H9 (cell line): Measurements from ENCODE around the gene SGTB. TPM values are rescaled to one million over a fixed set of nuclear protein-coding genes. Genes with fewer than 3 reads are reported as not detected.
A peak's percentile ranks its signal among the peaks of the same experiment; 100 is the strongest.

ENCODE experiments used
- DNase-seq: peaks from one replicate; pipeline ENCODE4 v3.0.0-alpha.2; 2017
- H2AFZ ChIP-seq: one replicate; pipeline ENCODE4 v1.6.1; 2013; ENCODE audit warnings: mild to moderate bottlenecking, low read length, control low read depth, moderate library complexity
- H2AK5ac ChIP-seq: 2 replicates; pipeline ENCODE4 v1.6.1; 2013; ENCODE audit warnings: low read length, control low read depth, mixed read lengths; ENCODE audit not compliant: insufficient read length
- H2BK120ac ChIP-seq: one replicate; pipeline ENCODE4 v1.6.1; 2013; ENCODE audit warnings: low read depth, mild to moderate bottlenecking, low read length, control low read depth, inconsistent platforms; ENCODE audit not compliant: poor library complexity, severe bottlenecking
- H2BK12ac ChIP-seq: 2 replicates; pipeline ENCODE4 v1.6.1; 2013; ENCODE audit warnings: low read length, control low read depth, mixed read lengths, low read depth; ENCODE audit not compliant: insufficient read length
- H2BK15ac ChIP-seq: 2 replicates; pipeline ENCODE4 v1.6.1; 2013; ENCODE audit warnings: low read depth, low read length, control low read depth
- H2BK20ac ChIP-seq: one replicate; pipeline ENCODE4 v1.6.1; 2013; ENCODE audit warnings: low read depth, mild to moderate bottlenecking, low read length, control low read depth, inconsistent platforms; ENCODE audit not compliant: poor library complexity, severe bottlenecking
- H2BK5ac ChIP-seq: 2 replicates; pipeline ENCODE4 v1.6.1; 2013; ENCODE audit warnings: low read length, control low read depth, mixed read lengths; ENCODE audit not compliant: insufficient read length
- H3K14ac ChIP-seq: 2 replicates; pipeline ENCODE4 v1.6.1; 2013; ENCODE audit warnings: low read length, control low read depth; ENCODE audit not compliant: insufficient read depth
- H3K18ac ChIP-seq: 2 replicates; pipeline ENCODE4 v1.6.1; 2013; ENCODE audit warnings: low read depth, mild to moderate bottlenecking, mixed read lengths, low read length, control low read depth; ENCODE audit not compliant: insufficient read length
- H3K23ac ChIP-seq: 2 replicates; pipeline ENCODE4 v1.6.1; 2013; ENCODE audit warnings: low read length, control low read depth, mixed read lengths, low read depth; ENCODE audit not compliant: insufficient read length
- H3K23me2 ChIP-seq: 2 replicates; pipeline ENCODE4 v1.6.1; 2013; ENCODE audit warnings: low read depth, mild to moderate bottlenecking, mixed read lengths, low read length, control low read depth; ENCODE audit not compliant: insufficient read length, poor library complexity, severe bottlenecking
- H3K27ac ChIP-seq: 2 replicates; pipeline ENCODE4 v1.5.1; 2013; ENCODE audit warnings: low read length, control low read depth, mixed read lengths, low read depth; ENCODE audit not compliant: insufficient read length
- H3K27me3 ChIP-seq: 2 replicates; pipeline ENCODE4 v1.6.1; 2013; ENCODE audit warnings: low read length, control low read depth, inconsistent platforms; ENCODE audit not compliant: insufficient read depth
- H3K4ac ChIP-seq: 2 replicates; pipeline ENCODE4 v1.6.1; 2013; ENCODE audit warnings: low read depth, mild to moderate bottlenecking, control low read depth, inconsistent platforms, low read length, moderate library complexity
- H3K4me1 ChIP-seq: 2 replicates; pipeline ENCODE4 v1.6.1; 2013; ENCODE audit warnings: low read length, control low read depth, inconsistent platforms; ENCODE audit not compliant: insufficient read depth
- H3K4me2 ChIP-seq: 2 replicates; pipeline ENCODE4 v1.6.1; 2013; ENCODE audit warnings: low read length, control low read depth, mixed read lengths; ENCODE audit not compliant: insufficient read length, insufficient read depth
- H3K56ac ChIP-seq: 2 replicates; pipeline ENCODE4 v1.6.1; 2013; ENCODE audit warnings: low read depth, mild to moderate bottlenecking, mixed read lengths, low read length, control low read depth; ENCODE audit not compliant: insufficient read length
- H3K79me1 ChIP-seq: 2 replicates; pipeline ENCODE4 v1.6.1; 2013; ENCODE audit warnings: low read depth, mild to moderate bottlenecking, moderate library complexity, low read length, control low read depth, inconsistent platforms; ENCODE audit not compliant: insufficient read depth, poor library complexity, severe bottlenecking
- H3K79me2 ChIP-seq: 2 replicates; pipeline ENCODE4 v1.6.1; 2013; ENCODE audit warnings: low read length, control low read depth, inconsistent platforms; ENCODE audit not compliant: insufficient read depth
- H3K9ac ChIP-seq: 2 replicates; pipeline ENCODE4 v1.6.1; 2013; ENCODE audit warnings: low read length, control low read depth, mixed read lengths; ENCODE audit not compliant: insufficient read length; ENCODE audit errors: extremely low read depth
- H3K9me3 ChIP-seq: one replicate; pipeline ENCODE4 v1.6.1; 2013; ENCODE audit warnings: low read depth, low read length, inconsistent platforms; ENCODE audit not compliant: control insufficient read depth
- H3T11ph ChIP-seq: one replicate; pipeline ENCODE4 v1.6.1; 2013; ENCODE audit warnings: mild to moderate bottlenecking, low read length, control low read depth, inconsistent platforms
- H4K20me1 ChIP-seq: one replicate; pipeline ENCODE4 v1.6.1; 2013; ENCODE audit not compliant: control insufficient read depth, insufficient read length, insufficient read depth
- H4K5ac ChIP-seq: 2 replicates; pipeline ENCODE4 v1.6.1; 2013; ENCODE audit warnings: low read depth, mild to moderate bottlenecking, mixed read lengths, low read length, control low read depth; ENCODE audit not compliant: insufficient read length
- H4K8ac ChIP-seq: replicated peaks from 2 replicates; pipeline ENCODE4 v1.6.1; 2013; ENCODE audit warnings: low read length, control low read depth, mixed read lengths, low read depth; ENCODE audit not compliant: insufficient read length
- H4K91ac ChIP-seq: 2 replicates; pipeline ENCODE4 v1.6.1; 2013; ENCODE audit warnings: low read depth, mild to moderate bottlenecking, moderate library complexity, mixed read lengths, low read length, control low read depth; ENCODE audit not compliant: insufficient read length
- H3K27ac Mint-ChIP-seq, 3 experiments: 2 replicates in 2 of 3; 3 replicates in 1 of 3; pipeline ENCODE4 v1.8.0; 2020 to 2021; ENCODE audit warnings: mixed read lengths in 3 of 3, mild to moderate bottlenecking in 1 of 3, moderate library complexity in 1 of 3
- H3K27me3 Mint-ChIP-seq: 2 replicates; pipeline ENCODE4 v1.8.0; 2021; ENCODE audit warnings: low read depth, mild to moderate bottlenecking, moderate library complexity, mixed read lengths
- H3K36me3 Mint-ChIP-seq, 3 experiments: 2 replicates in 2 of 3; 3 replicates in 1 of 3; pipeline ENCODE4 v1.8.0; 2020 to 2021; ENCODE audit warnings: low read depth in 3 of 3, mixed read lengths in 3 of 3; ENCODE audit not compliant: insufficient read depth in 1 of 3
- H3K4me1 Mint-ChIP-seq, 2 experiments: 2 replicates each; pipeline ENCODE4 v1.8.0; 2020; ENCODE audit warnings: mixed read lengths in 2 of 2
- H3K4me3 Mint-ChIP-seq, 2 experiments: 2 replicates in 1 of 2; 3 replicates in 1 of 2; pipeline ENCODE4 v1.8.0; 2020 to 2021; ENCODE audit warnings: mild to moderate bottlenecking in 2 of 2, mixed read lengths in 2 of 2, moderate library complexity in 1 of 2
- H3K9me3 Mint-ChIP-seq, 2 experiments: 2 replicates in 1 of 2; 3 replicates in 1 of 2; pipeline ENCODE4 v1.8.0; 2020; ENCODE audit warnings: mild to moderate bottlenecking in 2 of 2, mixed read lengths in 2 of 2, moderate library complexity in 1 of 2
- CTCF ChIP-seq: fragments of 200-600 bp; sonication (generic); conservative IDR thresholded peaks from 3 replicates; pipeline ENCODE4 v1.8.0; 2021; ENCODE audit warnings: antibody characterized with exemption, mild to moderate bottlenecking
- WGBS: extraction: QIAGEN DNeasy Blood & Tissue Kit; methylation state at CpG from one replicate; pipeline ENCODE4 v1.1.7; 2013; ENCODE audit warnings: missing lambda C conversion rate, low lambda C conversion rate, mixed read lengths; ENCODE audit not compliant: insufficient read length; ENCODE audit errors: extremely low coverage; 5-methylcytosine and 5-hydroxymethylcytosine counted together
- total RNA-seq: library from RNA; stranded (reverse); gene quantifications from 2 replicates; pipeline ENCODE4 v1.2.1, GENCODE V29; 2021

The SGTB gene
- total RNA-seq, 1 experiment from 2014 or later: 18.7 TPM

GRCh38 chr5:65738305-65738704, 16.4 kb upstream of the SGTB start:
- DNase-seq: no peak
- H3K79me1 ChIP-seq: no peaks in the 10 kb centered on the region
- no peak overlapping the region for H2BK120ac ChIP-seq
- H3K79me2 ChIP-seq: peaks cover 18% of the 10 kb centered on the region; the same call in 1 of the 2 replicates
- peaks cover 8 to 12% of the 10 kb centered on the region in 2 experiments for H3K4me1 Mint-ChIP-seq
- no peak for TF ChIP-seq CTCF
- no peak overlapping the region for H4K5ac ChIP-seq
- H2BK12ac ChIP-seq: no peak overlapping the region
- no peak overlapping the region for H3K56ac ChIP-seq
- no peak overlapping the region for H4K8ac ChIP-seq
- H3T11ph ChIP-seq: no peak overlapping the region
- no peaks in the 10 kb centered on the region; the same call in 1 of the 2 replicates for H3K4me1 ChIP-seq
- no peak overlapping the region for H2BK20ac ChIP-seq
- no peaks in the 10 kb centered on the region for H3K27me3 Mint-ChIP-seq
- no peak overlapping the region for H3K4ac ChIP-seq
- H3K9me3 Mint-ChIP-seq: no peaks in the 10 kb centered on the region
- H4K20me1 ChIP-seq: no peaks in the 10 kb centered on the region
- no peak overlapping the region for H2BK5ac ChIP-seq
- H3K27me3 ChIP-seq: no peaks in the 10 kb centered on the region
- H3K36me3 Mint-ChIP-seq: peaks cover 2 to 4% (median 2%) of the 10 kb centered on the region in 3 experiments; a peak in 3 of 7 replicates
- H3K23me2 ChIP-seq: no peaks in the 10 kb centered on the region
- no peak overlapping the region for H2AK5ac ChIP-seq
- H3K9ac ChIP-seq: no peak overlapping the region
- H4K91ac ChIP-seq: no peak overlapping the region
- H3K23ac ChIP-seq: no peak overlapping the region
- no CpG with 5 or more reads among the region's 4 CpGs for WGBS
- no peak overlapping the region for H3K27ac ChIP-seq
- H3K27ac Mint-ChIP-seq: peak overlapping the region in 1 of 3 experiments; percentile 77; a peak in 2 of 7 replicates
- no peaks in the 10 kb centered on the region for H3K9me3 ChIP-seq
- H2AFZ ChIP-seq: no peak overlapping the region
- H3K14ac ChIP-seq: no peak overlapping the region
- no peak overlapping the region for H2BK15ac ChIP-seq
- no peak overlapping the region for H3K18ac ChIP-seq
- H3K4me2 ChIP-seq: no peak overlapping the region
- H3K4me3 Mint-ChIP-seq: no peak overlapping the region
